Activated CD4-positive, alpha-beta memory T cell treated with anti-CD3 and anti-CD28 coated beads, Interleukin-2, amount 10 ng/mL, durations not matched to agents 7 days and 5 days (primary cell): ENCODE results near the gene PTPN4. TPM values are rescaled to one million over a fixed set of nuclear protein-coding genes. Genes with fewer than 3 reads are reported as not detected.

ENCODE experiments used
- CTCF ChIA-PET: fragments of 350-600 bp; sonication (Branson Sonifier 250); formaldehyde crosslinking; loops from one replicate; lab custom pipeline; 2021; ENCODE audit warnings: antibody characterized with exemption, inconsistent platforms; lab: Charles Lee
- POLR2A ChIA-PET: fragments of 350-600 bp; sonication (Branson Sonifier 250); formaldehyde crosslinking; loops from one replicate; lab custom pipeline; 2021; ENCODE audit warnings: antibody characterized with exemption; lab: Charles Lee
- DNase-seq: peaks from one replicate; pipeline ENCODE4 v3.0.0-alpha.2; 2020
- H3K27ac Mint-ChIP-seq: one replicate; pipeline ENCODE4 v1.8.0; 2021; ENCODE audit warnings: mild to moderate bottlenecking, mixed read lengths
- H3K27me3 Mint-ChIP-seq: one replicate; pipeline ENCODE4 v1.8.0; 2021; ENCODE audit warnings: mixed read lengths
- H3K36me3 Mint-ChIP-seq: one replicate; pipeline ENCODE4 v1.8.0; 2021; ENCODE audit warnings: low read depth, mixed read lengths
- H3K4me1 Mint-ChIP-seq: one replicate; pipeline ENCODE4 v1.8.0; 2021; ENCODE audit warnings: mixed read lengths
- H3K4me3 Mint-ChIP-seq: one replicate; pipeline ENCODE4 v1.8.0; 2021; ENCODE audit warnings: mild to moderate bottlenecking, mixed read lengths
- H3K9me3 Mint-ChIP-seq: one replicate; pipeline ENCODE4 v1.8.0; 2021; ENCODE audit warnings: mixed read lengths
- total RNA-seq, 2 experiments: library from RNA; stranded (reverse); gene quantifications; one replicate each; pipeline ENCODE4 v1.2.3, GENCODE V29; 2021

Gene PTPN4
- total RNA-seq, 2 experiments from 2014 or later, result 78.7 to 84.5 TPM

GRCh38 chr2:119921825-119922224, 162.1 kb downstream of the PTPN4 start:
- ChIA-PET POLR2A (no interaction called here), CTCF (no interaction called here)
- peaks cover 7% of the 10 kb centered on the region for H3K36me3 Mint-ChIP-seq
- no peak overlapping the region for H3K27ac Mint-ChIP-seq
- no peaks in the 10 kb centered on the region for H3K9me3 Mint-ChIP-seq
- DNase-seq, result no peak
- H3K27me3 Mint-ChIP-seq, result no peaks in the 10 kb centered on the region
- no peak overlapping the region for H3K4me3 Mint-ChIP-seq
- peaks cover 3% of the 10 kb centered on the region for H3K4me1 Mint-ChIP-seq

DNA sequence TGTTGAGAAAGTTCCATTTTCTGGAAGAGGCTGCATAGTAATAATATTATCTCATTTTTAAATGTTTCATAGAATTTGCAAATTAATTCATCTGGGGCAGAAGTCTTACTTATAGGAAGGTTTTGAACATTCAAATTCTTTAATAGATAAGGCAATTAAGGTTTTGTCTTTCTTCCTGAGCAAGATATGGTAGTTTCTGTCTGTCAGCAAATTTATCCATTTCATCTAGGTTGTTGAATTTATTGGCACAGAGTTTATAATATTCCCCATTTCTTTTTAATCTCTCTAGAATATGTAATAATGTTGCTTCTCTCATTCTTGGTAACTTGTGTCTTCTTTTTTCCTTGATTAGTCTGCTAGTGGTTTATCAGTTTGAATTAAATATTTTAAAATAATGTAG, 163.0 kb downstream of the PTPN4 start:
- Mint-ChIP-seq H3K36me3 (peaks cover 11% of the 10 kb centered on the region), H3K27me3 (no peaks in the 10 kb centered on the region), H3K4me1 (peaks cover 8% of the 10 kb centered on the region), H3K27ac (no peak overlapping the region), H3K4me3 (no peak overlapping the region), H3K9me3 (no peaks in the 10 kb centered on the region)
- ChIA-PET CTCF (no interaction called here), POLR2A (no interaction called here)
- no peak for DNase-seq

GRCh38 chr2:119929537-119929936, 169.8 kb downstream of the PTPN4 start:
- H3K27ac Mint-ChIP-seq, result peak overlapping the region; percentile 92
- H3K36me3 Mint-ChIP-seq, result peaks cover 37% of the 10 kb centered on the region
- CTCF ChIA-PET, result interaction anchor here (0.6 to 1.6 kb wide), 4 partner anchors 13 to 251 kb away, joined by 3 to 4 read pairs (median 4); partner anchors contain the start of gene TMEM177
- no peaks in the 10 kb centered on the region for H3K27me3 Mint-ChIP-seq
- H3K4me1 Mint-ChIP-seq, result peaks cover 49% of the 10 kb centered on the region
- POLR2A ChIA-PET, result interaction anchor here (0.8 to 4.0 kb wide), 20 partner anchors 9 to 563 kb away, joined by 3 to 35 read pairs (median 4); partner anchors contain the start of genes C2orf76, DBI, EPB41L5 and PTPN4
- H3K9me3 Mint-ChIP-seq, result peaks cover under 1% of the 10 kb centered on the region
- peak overlapping the region; percentile 81 for H3K4me3 Mint-ChIP-seq
- DNase-seq, result peak; percentile 46

GRCh38 chr2:119932809-119933208, 173.1 kb downstream of the PTPN4 start:
- peaks cover 10% of the 10 kb centered on the region for H3K9me3 Mint-ChIP-seq
- ChIA-PET CTCF (interaction anchor here (1.0 kb wide), 1 partner anchor 242 kb away, joined by 3 read pairs; no protein-coding TSS in a partner anchor), POLR2A (no interaction called here)
- H3K36me3 Mint-ChIP-seq, result peaks cover 59% of the 10 kb centered on the region
- peaks cover 51% of the 10 kb centered on the region for H3K4me1 Mint-ChIP-seq
- peak overlapping the region; percentile 39 for H3K4me3 Mint-ChIP-seq
- no peak for DNase-seq
- H3K27me3 Mint-ChIP-seq, result no peaks in the 10 kb centered on the region
- H3K27ac Mint-ChIP-seq, result no peak overlapping the region

DNA sequence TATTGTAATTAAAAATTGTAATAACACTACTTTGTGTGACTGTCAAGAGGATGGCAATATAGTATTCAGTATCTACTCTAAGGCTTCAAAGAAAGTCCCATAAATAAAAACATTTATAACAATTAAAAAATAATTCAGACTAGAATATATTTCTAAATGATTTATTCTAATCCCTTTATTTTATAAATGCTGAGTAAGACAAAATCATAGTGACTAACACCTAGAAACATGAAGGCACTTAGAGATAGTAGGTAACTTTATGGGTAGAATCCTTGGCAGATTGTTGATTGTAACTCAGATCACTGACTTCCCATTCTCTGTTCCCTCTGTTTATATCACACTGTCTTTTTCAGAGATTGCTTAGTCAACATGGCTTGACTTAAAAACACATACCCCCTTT, 174.6 kb downstream of the PTPN4 start:
- ChIA-PET POLR2A (no interaction called here), CTCF (no interaction called here)

DNA sequence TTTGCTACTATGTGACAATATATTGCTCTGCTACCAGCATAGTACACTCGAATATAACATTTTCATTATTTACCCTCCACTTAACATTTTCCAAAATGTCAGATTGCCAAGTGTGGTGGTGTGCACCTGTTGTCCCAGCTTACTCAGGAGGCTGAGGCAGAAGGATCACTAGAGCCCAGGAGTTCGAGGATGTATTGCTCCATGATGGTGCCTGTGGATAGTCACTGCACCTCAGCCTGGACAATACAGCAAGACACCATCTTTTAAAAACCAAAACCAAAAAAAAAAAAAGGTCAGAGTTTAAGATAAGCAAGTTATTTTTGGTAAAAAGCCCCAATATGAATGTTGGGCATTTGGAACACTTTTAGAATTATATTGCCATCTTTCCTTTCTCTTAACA, 178.0 kb downstream of the PTPN4 start:
- Mint-ChIP-seq H3K9me3 (peaks cover 10% of the 10 kb centered on the region), H3K4me1 (peaks cover 28% of the 10 kb centered on the region), H3K27me3 (no peaks in the 10 kb centered on the region), H3K27ac (no peak overlapping the region), H3K36me3 (peaks cover 71% of the 10 kb centered on the region), H3K4me3 (no peak overlapping the region)
- ChIA-PET CTCF (no interaction called here), POLR2A (no interaction called here)
- no peak for DNase-seq

More for the DNA sequence above, 174.6 kb downstream of the PTPN4 start:
- peaks cover 67% of the 10 kb centered on the region for H3K36me3 Mint-ChIP-seq
- no peak for DNase-seq
- no peaks in the 10 kb centered on the region for H3K27me3 Mint-ChIP-seq
- peaks cover 10% of the 10 kb centered on the region for H3K9me3 Mint-ChIP-seq
- H3K27ac Mint-ChIP-seq, result no peak overlapping the region
- H3K4me1 Mint-ChIP-seq, result peaks cover 37% of the 10 kb centered on the region
- H3K4me3 Mint-ChIP-seq, result no peak overlapping the region

- H3K27ac Mint-ChIP-seq, result no peak overlapping the region
- no peak overlapping the region for H3K4me3 Mint-ChIP-seq
- ChIA-PET POLR2A (interaction anchor here (0.7 to 3.4 kb wide), 2 partner anchors 10 to 276 kb away, joined by 3 to 19 read pairs; no protein-coding TSS in a partner anchor), CTCF (no interaction called here)
- H3K27me3 Mint-ChIP-seq, result no peaks in the 10 kb centered on the region
- DNase-seq, result no peak
- H3K4me1 Mint-ChIP-seq, result peaks cover 25% of the 10 kb centered on the region
- H3K9me3 Mint-ChIP-seq, result peaks cover 7% of the 10 kb centered on the region
- H3K36me3 Mint-ChIP-seq, result peaks cover 76% of the 10 kb centered on the region
Measured at GRCh38 chr2:119939915-119940314, 180.2 kb downstream of the PTPN4 start.

GRCh38 chr2:119940856-119941255, 181.1 kb downstream of the PTPN4 start:
- DNase-seq, result no peak
- no peaks in the 10 kb centered on the region for H3K27me3 Mint-ChIP-seq
- H3K4me1 Mint-ChIP-seq, result peaks cover 19% of the 10 kb centered on the region
- H3K36me3 Mint-ChIP-seq, result peaks cover 77% of the 10 kb centered on the region
- POLR2A ChIA-PET, result interaction anchor here (3.4 kb wide), 1 partner anchor 10 kb away, joined by 19 read pairs; no protein-coding TSS in a partner anchor
- peaks cover 3% of the 10 kb centered on the region for H3K9me3 Mint-ChIP-seq
- no peak overlapping the region for H3K4me3 Mint-ChIP-seq
- H3K27ac Mint-ChIP-seq, result no peak overlapping the region
- CTCF ChIA-PET, result no interaction called here

GRCh38 chr2:119941388-119941787, 181.7 kb downstream of the PTPN4 start:
- peaks cover 1% of the 10 kb centered on the region for H3K9me3 Mint-ChIP-seq
- CTCF ChIA-PET, result interaction anchor here (1.3 kb wide), 1 partner anchor 182 kb away, joined by 3 read pairs; the partner anchor contains the start of gene PTPN4
- H3K27ac Mint-ChIP-seq, result no peak overlapping the region
- POLR2A ChIA-PET, result interaction anchor here (1.7 to 3.4 kb wide), 2 partner anchors 11 to 235 kb away, joined by 3 to 19 read pairs; no protein-coding TSS in a partner anchor
- DNase-seq, result no peak
- H3K27me3 Mint-ChIP-seq, result no peaks in the 10 kb centered on the region
- H3K4me1 Mint-ChIP-seq, result peaks cover 18% of the 10 kb centered on the region
- H3K4me3 Mint-ChIP-seq, result no peak overlapping the region
- peaks cover 72% of the 10 kb centered on the region for H3K36me3 Mint-ChIP-seq

DNA sequence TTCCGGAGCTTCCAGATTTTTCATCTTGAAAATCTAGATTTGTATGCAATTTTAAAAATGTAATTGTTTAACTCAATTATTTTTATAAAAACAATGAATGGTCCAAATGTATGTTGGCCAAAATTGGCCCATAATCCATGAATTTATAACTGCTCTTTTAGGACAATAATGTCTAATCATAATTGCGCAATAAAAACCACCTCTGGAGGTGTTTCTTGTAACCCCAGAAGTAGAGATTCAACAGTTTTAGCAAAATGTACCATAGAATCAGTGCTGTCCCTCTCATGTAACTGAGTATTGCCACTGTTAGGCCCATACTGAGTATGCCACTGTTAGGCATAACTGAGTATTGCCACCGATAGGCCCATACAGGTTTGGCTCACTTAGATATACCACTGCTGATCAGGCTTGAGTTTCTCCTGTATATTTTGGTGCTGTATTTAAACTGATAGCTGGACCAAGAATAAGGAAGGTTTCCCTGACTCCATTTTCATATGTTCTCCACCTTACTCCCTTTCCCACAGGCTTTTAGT, 182.3 kb downstream of the PTPN4 start:
- ChIA-PET POLR2A (interaction anchor here (1.2 to 3.4 kb wide), 5 partner anchors 11 to 263 kb away, joined by 3 to 19 read pairs (median 3); partner anchors contain the start of gene TMEM177), CTCF (interaction anchor here (1.0 to 1.3 kb wide), 3 partner anchors 13 to 182 kb away, joined by 3 read pairs; partner anchors contain the start of gene PTPN4)
- DNase-seq, result no peak
- no peak overlapping the region for H3K27ac Mint-ChIP-seq
- peaks cover 67% of the 10 kb centered on the region for H3K36me3 Mint-ChIP-seq
- H3K9me3 Mint-ChIP-seq, result no peaks in the 10 kb centered on the region
- H3K4me1 Mint-ChIP-seq, result peaks cover 17% of the 10 kb centered on the region
- H3K4me3 Mint-ChIP-seq, result no peak overlapping the region
- no peaks in the 10 kb centered on the region for H3K27me3 Mint-ChIP-seq

GRCh38 chr2:119943058-119943457, 183.3 kb downstream of the PTPN4 start:
- ChIA-PET POLR2A (interaction anchor here (1.2 to 1.7 kb wide), 4 partner anchors 9 to 264 kb away, joined by 3 to 6 read pairs (median 4); partner anchors contain the start of gene TMEM177), CTCF (interaction anchor here (1.0 to 1.3 kb wide), 2 partner anchors 14 to 18 kb away, joined by 3 read pairs; no protein-coding TSS in a partner anchor)
- DNase-seq, result no peak
- Mint-ChIP-seq H3K9me3 (no peaks in the 10 kb centered on the region), H3K4me3 (no peak overlapping the region), H3K27me3 (no peaks in the 10 kb centered on the region), H3K36me3 (peaks cover 67% of the 10 kb centered on the region), H3K4me1 (peaks cover 18% of the 10 kb centered on the region), H3K27ac (no peak overlapping the region)

- Mint-ChIP-seq H3K9me3 (no peaks in the 10 kb centered on the region), H3K4me3 (no peak overlapping the region), H3K27ac (no peak overlapping the region), H3K4me1 (peaks cover 17% of the 10 kb centered on the region), H3K27me3 (no peaks in the 10 kb centered on the region), H3K36me3 (peaks cover 72% of the 10 kb centered on the region)
- ChIA-PET POLR2A (no interaction called here), CTCF (no interaction called here)
- DNase-seq, result no peak
Measured at GRCh38 chr2:119947535-119947934, 187.8 kb downstream of the PTPN4 start.

DNA sequence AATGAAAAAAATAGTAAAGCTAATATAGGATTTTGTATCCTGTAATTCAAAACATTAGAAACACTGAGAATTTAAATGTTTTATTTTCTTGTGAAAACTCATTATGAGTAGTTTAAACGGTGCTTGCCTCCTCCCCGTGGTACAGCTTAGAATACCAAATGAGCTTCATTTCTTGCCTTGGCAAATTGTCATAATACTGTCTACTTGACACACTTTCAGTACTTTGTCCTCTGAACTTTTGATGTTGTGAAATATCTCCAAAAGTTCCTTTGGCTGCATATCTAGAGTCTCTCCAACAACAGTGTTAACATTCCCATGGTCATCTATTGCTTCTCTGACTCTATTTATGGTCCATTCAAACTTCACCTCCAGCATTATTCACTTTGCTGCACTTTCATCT, 191.2 kb downstream of the PTPN4 start:
- Mint-ChIP-seq H3K4me3 (no peak overlapping the region), H3K27me3 (no peaks in the 10 kb centered on the region), H3K9me3 (no peaks in the 10 kb centered on the region), H3K27ac (no peak overlapping the region), H3K4me1 (peaks cover 8% of the 10 kb centered on the region), H3K36me3 (peaks cover 71% of the 10 kb centered on the region)
- POLR2A ChIA-PET, result no interaction called here
- CTCF ChIA-PET, result interaction anchor here (1.0 kb wide), 1 partner anchor 730 kb away, joined by 5 read pairs; no protein-coding TSS in a partner anchor
- no peak for DNase-seq
